PC-3 (cell line): ENCODE data around the gene BAIAP2.

Experiments
- CTCF ChIP-seq: fragments of 300-600 bp; sonication (generic); conservative IDR thresholded peaks from 2 replicates; pipeline ENCODE4 v1.5.1; 2017; ENCODE audit warnings: antibody characterized with exemption, low read depth, mild to moderate bottlenecking, low read length
- EZH2 ChIP-seq: fragments of 300-600 bp; sonication (generic); IDR thresholded peaks from one replicate; pipeline ENCODE4 v1.6.1; 2017; ENCODE audit warnings: antibody characterized with exemption, mild to moderate bottlenecking, low read length; ENCODE audit not compliant: unreplicated experiment

GRCh38 chr17:81094509-81095382 is 59.8 kb downstream of the BAIAP2 start:
- no peak; the same call in 1 of the 2 replicates for TF ChIP-seq CTCF
- no peak for TF ChIP-seq EZH2
